Parathyroid adenoma (tissue), 2 donors: ENCODE measurements around the gene TMEM184A.

Source experiments
- H2AFZ ChIP-seq: fragments of 300-600 bp; sonication (generic); one replicate; pipeline ENCODE4 v1.7.0; 2017; ENCODE audit warnings: antibody characterized with exemption, mild to moderate bottlenecking
- H3K27ac ChIP-seq: fragments of 300-600 bp; sonication (generic); one replicate; pipeline ENCODE4 v1.7.0; 2017
- H3K27me3 ChIP-seq: fragments of 300-600 bp; sonication (generic); one replicate; pipeline ENCODE4 v1.7.0; 2017; ENCODE audit warnings: low read length; ENCODE audit not compliant: control insufficient read depth, insufficient read depth
- H3K36me3 ChIP-seq: fragments of 300-600 bp; sonication (generic); one replicate; pipeline ENCODE4 v1.7.0; 2017; ENCODE audit warnings: low read length; ENCODE audit not compliant: control insufficient read depth, insufficient read depth
- H3K4me1 ChIP-seq: fragments of 300-600 bp; sonication (generic); one replicate; pipeline ENCODE4 v1.7.0; 2017; ENCODE audit warnings: control low read depth
- H3K4me2 ChIP-seq: fragments of 300-600 bp; sonication (generic); one replicate; pipeline ENCODE4 v1.7.0; 2017; ENCODE audit warnings: low read length
- H3K4me3 ChIP-seq: fragments of 300-600 bp; sonication (generic); one replicate; pipeline ENCODE4 v1.7.0; 2017; ENCODE audit warnings: low read depth, low read length
- H3K79me2 ChIP-seq: fragments of 300-600 bp; sonication (generic); one replicate; pipeline ENCODE4 v1.7.0; 2017; ENCODE audit warnings: control low read depth
- H3K9ac ChIP-seq: fragments of 300-600 bp; sonication (generic); one replicate; pipeline ENCODE4 v1.7.0; 2017; ENCODE audit warnings: mild to moderate bottlenecking
- H3K9me3 ChIP-seq: fragments of 300-600 bp; sonication (generic); one replicate; pipeline ENCODE4 v1.7.0; 2017; ENCODE audit warnings: low read length; ENCODE audit not compliant: control insufficient read depth
- TF ChIP-seq, protein P1 (sequence below): fragments of 300-600 bp; sonication (generic); IDR thresholded peaks from one replicate; pipeline ENCODE4 v1.7.0; 2017; ENCODE audit warnings: antibody characterized with exemption, mild to moderate bottlenecking
- donor health status: primary hyperparathyroidism.

TMEM184A gene

GRCh38 chr7:1576521-1577253, 20.7 kb upstream of the TMEM184A start:
- H3K4me2 ChIP-seq: no peak overlapping the region
- no peak overlapping the region for H3K4me3 ChIP-seq
- no peaks in the 10 kb centered on the region for H3K27me3 ChIP-seq
- no peak overlapping the region for H3K27ac ChIP-seq
- H3K9me3 ChIP-seq: no peaks in the 10 kb centered on the region
- no peaks in the 10 kb centered on the region for H3K79me2 ChIP-seq
- no peak overlapping the region for H2AFZ ChIP-seq
- TF ChIP-seq, protein P1, sequence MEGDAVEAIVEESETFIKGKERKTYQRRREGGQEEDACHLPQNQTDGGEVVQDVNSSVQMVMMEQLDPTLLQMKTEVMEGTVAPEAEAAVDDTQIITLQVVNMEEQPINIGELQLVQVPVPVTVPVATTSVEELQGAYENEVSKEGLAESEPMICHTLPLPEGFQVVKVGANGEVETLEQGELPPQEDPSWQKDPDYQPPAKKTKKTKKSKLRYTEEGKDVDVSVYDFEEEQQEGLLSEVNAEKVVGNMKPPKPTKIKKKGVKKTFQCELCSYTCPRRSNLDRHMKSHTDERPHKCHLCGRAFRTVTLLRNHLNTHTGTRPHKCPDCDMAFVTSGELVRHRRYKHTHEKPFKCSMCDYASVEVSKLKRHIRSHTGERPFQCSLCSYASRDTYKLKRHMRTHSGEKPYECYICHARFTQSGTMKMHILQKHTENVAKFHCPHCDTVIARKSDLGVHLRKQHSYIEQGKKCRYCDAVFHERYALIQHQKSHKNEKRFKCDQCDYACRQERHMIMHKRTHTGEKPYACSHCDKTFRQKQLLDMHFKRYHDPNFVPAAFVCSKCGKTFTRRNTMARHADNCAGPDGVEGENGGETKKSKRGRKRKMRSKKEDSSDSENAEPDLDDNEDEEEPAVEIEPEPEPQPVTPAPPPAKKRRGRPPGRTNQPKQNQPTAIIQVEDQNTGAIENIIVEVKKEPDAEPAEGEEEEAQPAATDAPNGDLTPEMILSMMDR: no peak
- H3K4me1 ChIP-seq: no peaks in the 10 kb centered on the region
- H3K9ac ChIP-seq: no peak overlapping the region
- H3K36me3 ChIP-seq: no peaks in the 10 kb centered on the region

DNA sequence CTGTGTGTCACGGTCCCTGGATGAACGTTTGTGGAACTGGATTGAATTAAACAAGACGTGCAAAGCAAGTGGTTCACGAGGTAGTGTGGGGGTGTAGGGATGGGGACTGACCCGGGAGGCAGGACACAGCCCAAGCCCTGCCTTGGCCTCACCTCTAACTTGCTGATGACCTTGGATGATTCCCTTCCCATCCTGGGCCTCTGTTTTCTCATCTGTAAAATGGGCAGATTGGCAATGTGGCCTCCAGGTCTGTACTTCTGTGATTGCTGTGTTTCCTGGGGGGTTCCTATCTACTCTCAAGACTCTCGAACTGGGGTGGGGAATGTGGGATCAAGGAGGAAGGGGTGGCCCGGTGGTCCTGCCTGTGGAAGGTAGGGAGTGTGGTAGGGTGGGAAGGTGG, 19.8 kb upstream of the TMEM184A start:
- H3K4me1 ChIP-seq: no peaks in the 10 kb centered on the region
- H3K36me3 ChIP-seq: no peaks in the 10 kb centered on the region
- H3K9ac ChIP-seq: no peak overlapping the region
- H3K4me3 ChIP-seq: no peak overlapping the region
- no peaks in the 10 kb centered on the region for H3K27me3 ChIP-seq
- H2AFZ ChIP-seq: no peak overlapping the region
- H3K79me2 ChIP-seq: no peaks in the 10 kb centered on the region
- H3K4me2 ChIP-seq: no peak overlapping the region
- TF ChIP-seq, protein P1: no peak
- no peaks in the 10 kb centered on the region for H3K9me3 ChIP-seq
- no peak overlapping the region for H3K27ac ChIP-seq

- Histone ChIP-seq H3K27ac (no peak overlapping the region), H3K36me3 (no peaks in the 10 kb centered on the region), H3K4me1 (no peaks in the 10 kb centered on the region), H3K4me3 (no peak overlapping the region), H2AFZ (no peak overlapping the region), H3K4me2 (no peak overlapping the region), H3K27me3 (no peaks in the 10 kb centered on the region), H3K79me2 (no peaks in the 10 kb centered on the region), H3K9ac (no peak overlapping the region), H3K9me3 (no peaks in the 10 kb centered on the region)
- TF ChIP-seq, protein P1: no peak
Observed at GRCh38 chr7:1572111-1572822, 16.3 kb upstream of the TMEM184A start.

DNA sequence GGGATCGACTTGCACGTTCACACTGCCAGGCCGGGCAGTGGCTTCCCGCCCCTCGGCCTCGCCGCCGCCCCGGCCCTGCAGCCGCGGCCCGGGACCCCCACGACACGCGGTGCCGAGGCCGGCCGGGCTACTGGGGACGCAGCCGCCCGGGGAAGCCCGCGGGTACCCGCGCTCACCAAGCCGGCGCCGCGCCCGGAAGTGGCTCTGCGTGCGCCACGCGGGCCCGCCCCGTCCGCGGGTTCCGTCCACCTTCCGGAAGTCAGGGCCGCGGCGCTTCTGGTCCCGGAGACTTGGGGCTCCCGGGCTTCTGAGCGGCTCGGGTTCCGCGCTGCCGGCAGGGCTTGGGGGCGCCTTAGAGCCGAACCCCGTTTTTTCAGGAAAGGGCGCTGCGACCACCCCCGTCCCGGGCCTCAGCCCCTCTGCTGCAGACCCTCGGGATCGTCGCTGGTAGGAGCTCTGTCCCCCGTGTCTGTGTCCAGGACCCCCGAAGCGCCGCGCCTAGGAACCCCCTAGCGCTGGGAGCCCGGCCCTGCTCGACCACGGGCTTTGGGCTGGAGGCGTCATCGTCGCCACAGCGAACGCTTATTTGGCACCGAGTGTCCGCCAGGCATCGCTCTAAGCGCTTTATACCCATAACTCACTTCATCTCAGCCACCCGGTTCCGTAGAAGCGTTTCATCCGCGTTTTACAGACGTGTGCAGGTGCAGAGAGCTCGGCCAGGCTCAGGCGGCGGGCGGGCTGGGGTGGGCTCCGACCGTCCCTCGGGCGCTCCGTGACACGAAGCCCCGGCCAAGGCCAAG, 14.0 kb upstream of the TMEM184A start, which contains the start of gene PSMG3:
Gene PSMG3 (minus strand): TSS at position 200 of the 800 bp plus-strand sequence. CDS start 693 bp downstream, outside the sequence.
- H3K4me2 ChIP-seq: peak within 1 kb of the TSS; percentile 95
- TF ChIP-seq, protein P1: peak; percentile 31
- H3K4me3 ChIP-seq: peak within 1 kb of the TSS; percentile 93
- H3K27me3 ChIP-seq: no peaks in the 10 kb centered on the region
- H3K9me3 ChIP-seq: no peaks in the 10 kb centered on the region
- H2AFZ ChIP-seq: peak within 1 kb of the TSS; percentile 94
- no peaks in the 10 kb centered on the region for H3K79me2 ChIP-seq
- H3K9ac ChIP-seq: peak within 1 kb of the TSS; percentile 57
- no peaks in the 10 kb centered on the region for H3K36me3 ChIP-seq
- H3K4me1 ChIP-seq: no peaks in the 10 kb centered on the region
- peak within 1 kb of the TSS; percentile 74 for H3K27ac ChIP-seq
